ENCODE measurements around the gene EML1. TPM values are rescaled to one million over a fixed set of nuclear protein-coding genes. Genes with fewer than 3 reads are reported as not detected.

Gene EML1
- total RNA-seq, 1 experiment from 2014 or later = 9.5 TPM

DNA sequence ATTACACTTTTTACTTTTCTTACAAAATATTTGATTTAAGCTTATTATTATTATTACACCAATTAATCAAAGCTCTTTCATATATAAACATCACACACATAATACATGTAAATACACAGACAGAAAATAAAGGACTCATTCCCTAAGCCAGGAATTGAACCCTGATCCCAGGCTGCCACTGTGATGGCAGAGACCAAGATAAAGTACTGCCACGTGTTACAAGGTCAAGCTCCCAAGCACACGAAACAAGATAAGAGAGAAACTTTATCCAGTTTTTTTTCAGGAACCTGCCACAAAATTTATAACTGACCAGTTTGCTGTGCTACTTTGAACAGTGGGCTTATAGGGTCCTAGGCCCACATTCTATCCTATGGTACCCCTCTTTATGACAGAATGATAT is 111.3 kb downstream of the EML1 start:
- ChIA-PET POLR2A (interaction anchor here (0.6 to 0.8 kb wide), 2 partner anchors 9 to 174 kb away, joined by 3 read pairs; no protein-coding TSS in a partner anchor), CTCF (interaction anchor here (0.6 to 1.7 kb wide), 4 partner anchors 19 to 222 kb away, joined by 3 to 6 read pairs (median 4); no protein-coding TSS in a partner anchor)
- Mint-ChIP-seq H3K36me3 (ENCODE audit: insufficient read depth, unreplicated experiment) (no peaks in the 10 kb centered on the region), H3K4me1 (ENCODE audit: insufficient read depth, unreplicated experiment) (no peaks in the 10 kb centered on the region), H3K27ac (ENCODE audit: low read depth, unreplicated experiment) (no peak overlapping the region), H3K9me3 (ENCODE audit: unreplicated experiment) (no peaks in the 10 kb centered on the region), H3K27me3 (ENCODE audit: insufficient read depth, unreplicated experiment) (no peaks in the 10 kb centered on the region), H3K4me3 (ENCODE audit: unreplicated experiment) (no peak overlapping the region)
- no TSS peak for BruUV-seq (replicated peaks)
- intact Hi-C loops (cut with micrococcal nuclease) = no loop called here
- DNase-seq (ENCODE audit: unreplicated experiment) = no peak
- TF ChIP-seq, protein P1, sequence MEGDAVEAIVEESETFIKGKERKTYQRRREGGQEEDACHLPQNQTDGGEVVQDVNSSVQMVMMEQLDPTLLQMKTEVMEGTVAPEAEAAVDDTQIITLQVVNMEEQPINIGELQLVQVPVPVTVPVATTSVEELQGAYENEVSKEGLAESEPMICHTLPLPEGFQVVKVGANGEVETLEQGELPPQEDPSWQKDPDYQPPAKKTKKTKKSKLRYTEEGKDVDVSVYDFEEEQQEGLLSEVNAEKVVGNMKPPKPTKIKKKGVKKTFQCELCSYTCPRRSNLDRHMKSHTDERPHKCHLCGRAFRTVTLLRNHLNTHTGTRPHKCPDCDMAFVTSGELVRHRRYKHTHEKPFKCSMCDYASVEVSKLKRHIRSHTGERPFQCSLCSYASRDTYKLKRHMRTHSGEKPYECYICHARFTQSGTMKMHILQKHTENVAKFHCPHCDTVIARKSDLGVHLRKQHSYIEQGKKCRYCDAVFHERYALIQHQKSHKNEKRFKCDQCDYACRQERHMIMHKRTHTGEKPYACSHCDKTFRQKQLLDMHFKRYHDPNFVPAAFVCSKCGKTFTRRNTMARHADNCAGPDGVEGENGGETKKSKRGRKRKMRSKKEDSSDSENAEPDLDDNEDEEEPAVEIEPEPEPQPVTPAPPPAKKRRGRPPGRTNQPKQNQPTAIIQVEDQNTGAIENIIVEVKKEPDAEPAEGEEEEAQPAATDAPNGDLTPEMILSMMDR (IDR thresholded peaks at IDR 0.05; ENCODE audit: unreplicated experiment) = no peak

DNA sequence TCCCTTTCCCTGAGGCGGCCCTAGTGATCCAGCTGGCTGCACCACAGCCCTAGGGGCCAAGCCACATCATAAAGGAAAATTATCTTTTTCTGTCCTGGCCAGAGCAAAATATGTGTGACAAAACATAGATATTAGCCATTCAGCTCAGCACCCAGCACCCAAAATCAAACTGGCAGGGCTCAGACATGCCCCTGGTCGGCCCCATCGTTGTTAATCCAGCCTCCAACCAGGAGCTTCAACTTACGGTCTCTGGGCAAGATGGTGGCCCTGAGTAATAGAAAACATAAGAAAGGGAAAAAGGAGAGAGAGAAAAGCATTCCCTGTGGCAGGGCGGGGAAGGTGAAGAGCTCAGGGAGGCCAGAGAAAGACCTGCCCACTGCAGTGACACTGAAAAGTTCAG is 111.9 kb downstream of the EML1 start:
- Mint-ChIP-seq H3K27me3 (ENCODE audit: insufficient read depth, unreplicated experiment) (no peaks in the 10 kb centered on the region), H3K36me3 (ENCODE audit: insufficient read depth, unreplicated experiment) (no peaks in the 10 kb centered on the region), H3K4me3 (ENCODE audit: unreplicated experiment) (no peak overlapping the region), H3K27ac (ENCODE audit: low read depth, unreplicated experiment) (no peak overlapping the region), H3K9me3 (ENCODE audit: unreplicated experiment) (no peaks in the 10 kb centered on the region), H3K4me1 (ENCODE audit: insufficient read depth, unreplicated experiment) (no peaks in the 10 kb centered on the region)
- no TSS peak for BruUV-seq (replicated peaks)
- POLR2A ChIA-PET = no interaction called here
- intact Hi-C loops (cut with micrococcal nuclease) = no loop called here
- CTCF ChIA-PET = interaction anchor here (1.5 to 1.7 kb wide), 2 partner anchors 175 to 223 kb away, joined by 5 to 6 read pairs; no protein-coding TSS in a partner anchor
- no peak for DNase-seq (ENCODE audit: unreplicated experiment)
- TF ChIP-seq, protein P1 (IDR thresholded peaks at IDR 0.05; ENCODE audit: unreplicated experiment) = no peak

DNA sequence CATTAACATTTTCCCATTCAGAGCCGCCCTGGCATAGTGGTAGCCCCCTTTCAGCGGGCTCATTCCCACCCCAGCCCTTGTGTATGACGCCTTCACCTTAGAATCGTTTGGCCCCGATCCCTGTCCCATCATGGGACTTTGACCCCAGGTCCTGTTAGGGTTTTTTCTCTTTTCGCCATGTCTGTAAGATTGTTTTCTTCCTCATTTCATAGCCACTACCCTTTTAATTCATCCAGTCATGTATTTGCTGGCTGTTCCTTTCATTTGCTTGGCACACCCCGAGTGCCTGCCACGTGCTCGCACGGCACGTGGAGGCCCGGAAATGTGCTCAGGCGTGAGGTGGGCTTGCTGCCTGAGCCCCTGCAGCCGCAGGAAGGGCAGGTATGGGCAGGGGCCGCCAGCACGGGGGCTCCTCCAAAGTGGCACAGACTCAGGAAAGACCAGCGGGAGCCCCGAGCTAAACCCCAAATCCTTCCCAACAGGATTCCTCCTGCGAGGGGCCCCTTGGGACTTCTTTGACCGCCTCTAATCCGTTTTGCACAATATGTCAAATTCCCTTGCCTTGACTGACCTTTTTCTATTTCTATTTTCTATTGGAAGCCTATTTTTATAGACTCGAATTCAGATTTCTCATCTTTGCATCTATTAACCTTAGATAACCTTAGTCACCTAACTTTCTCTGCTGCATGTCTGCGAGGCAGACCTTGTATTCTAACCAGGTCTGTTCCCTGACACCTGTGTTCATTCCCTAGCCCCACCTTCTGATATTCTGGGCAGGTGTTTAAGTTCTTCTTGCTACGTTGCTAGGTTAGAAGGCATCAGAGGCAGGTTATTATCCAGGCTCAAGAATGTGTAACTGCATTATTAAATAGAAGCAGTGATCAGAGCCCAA is 114.8 kb downstream of the EML1 start:
- intact Hi-C loops (cut with micrococcal nuclease) = no loop called here
- TF ChIP-seq, protein P1 (IDR thresholded peaks at IDR 0.05; ENCODE audit: unreplicated experiment) = no peak
- BruUV-seq (replicated peaks) = no TSS peak
- ChIA-PET POLR2A (no interaction called here), CTCF (no interaction called here)
- Mint-ChIP-seq H3K4me3 (ENCODE audit: unreplicated experiment) (no peak overlapping the region), H3K27ac (ENCODE audit: low read depth, unreplicated experiment) (no peak overlapping the region), H3K36me3 (ENCODE audit: insufficient read depth, unreplicated experiment) (no peaks in the 10 kb centered on the region), H3K9me3 (ENCODE audit: unreplicated experiment) (no peaks in the 10 kb centered on the region), H3K4me1 (ENCODE audit: insufficient read depth, unreplicated experiment) (no peaks in the 10 kb centered on the region), H3K27me3 (ENCODE audit: insufficient read depth, unreplicated experiment) (no peaks in the 10 kb centered on the region)
- no peak for DNase-seq (ENCODE audit: unreplicated experiment)

DNA sequence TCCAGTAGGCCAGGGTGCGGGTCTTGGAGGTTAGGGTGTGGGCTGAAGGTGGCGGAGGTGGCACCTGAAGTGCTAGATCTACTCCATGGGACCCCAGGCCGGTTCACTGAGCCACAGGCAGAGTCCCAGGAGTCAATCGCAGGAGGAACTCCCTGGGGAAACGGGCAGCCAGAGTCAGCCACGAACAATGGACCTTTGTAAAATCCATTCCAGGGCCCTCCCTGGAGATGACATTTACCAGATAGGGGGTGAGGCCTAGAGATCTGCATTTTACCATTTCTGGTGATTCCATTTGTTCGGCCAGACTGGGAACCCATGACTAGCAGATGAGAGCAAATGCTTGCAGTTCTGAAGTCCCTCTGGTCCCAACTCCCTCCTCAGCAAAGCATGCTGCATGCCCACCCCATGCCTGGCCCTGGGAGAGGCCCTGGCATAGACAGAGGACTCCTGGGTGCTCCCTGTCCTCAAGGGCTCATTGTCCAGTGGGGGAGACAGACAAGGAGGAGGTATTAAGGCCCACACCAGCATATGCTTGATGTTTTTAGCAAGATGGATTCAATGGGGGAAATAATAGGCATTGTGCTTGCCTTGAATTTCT is 115.5 kb downstream of the EML1 start:
- intact Hi-C loops (cut with micrococcal nuclease) = no loop called here
- Mint-ChIP-seq H3K4me3 (ENCODE audit: unreplicated experiment) (no peak overlapping the region), H3K36me3 (ENCODE audit: insufficient read depth, unreplicated experiment) (no peaks in the 10 kb centered on the region), H3K27me3 (ENCODE audit: insufficient read depth, unreplicated experiment) (no peaks in the 10 kb centered on the region), H3K9me3 (ENCODE audit: unreplicated experiment) (no peaks in the 10 kb centered on the region), H3K4me1 (ENCODE audit: insufficient read depth, unreplicated experiment) (no peaks in the 10 kb centered on the region), H3K27ac (ENCODE audit: low read depth, unreplicated experiment) (no peak overlapping the region)
- DNase-seq (ENCODE audit: unreplicated experiment) = no peak
- ChIA-PET CTCF (interaction anchor here (0.5 kb wide), 1 partner anchor 10 kb away, joined by 3 read pairs; no protein-coding TSS in a partner anchor), POLR2A (no interaction called here)
- TF ChIP-seq, protein P1 (IDR thresholded peaks at IDR 0.05; ENCODE audit: unreplicated experiment) = no peak
- no TSS peak for BruUV-seq (replicated peaks)

All from MCF 10A (cell line).